PFSK-1 (cell line): ENCODE measurements around the gene ENTPD8.

Source experiments
- FOXP2 ChIP-seq: optimal IDR thresholded peaks from 2 replicates; pipeline ENCODE3; 2011; ENCODE audit warnings: borderline replicate concordance, control low read depth, inconsistent platforms; ENCODE audit not compliant: insufficient read depth; ENCODE audit errors: extremely low read length, extremely low read depth
- POLR2AphosphoS5 ChIP-seq: IDR thresholded peaks from 2 replicates; pipeline ENCODE4 v1.6.1; 2012; ENCODE audit warnings: low read depth, mild to moderate bottlenecking, control low read depth, low read length, moderate library complexity
- SIN3A ChIP-seq: IDR thresholded peaks from 2 replicates; pipeline ENCODE4 v1.6.1; 2012; ENCODE audit warnings: mild to moderate bottlenecking, low read length, moderate library complexity, borderline replicate concordance; ENCODE audit not compliant: insufficient read depth
- TAF1 ChIP-seq: IDR thresholded peaks from 2 replicates; pipeline ENCODE4 v1.6.1; 2012; ENCODE audit warnings: low read length, control low read depth, borderline replicate concordance; ENCODE audit not compliant: insufficient read depth
- TF ChIP-seq, protein P1 (sequence below), 2 experiments: IDR thresholded peaks; 2 replicates each; pipeline versions ENCODE4 v1.6.1 to v1.8.0; 2011 to 2012; ENCODE audit warnings: low read depth in 2 of 2, low read length in 2 of 2, control low read depth in 1 of 2, inconsistent platforms in 1 of 2, mild to moderate bottlenecking in 1 of 2, moderate library complexity in 1 of 2; ENCODE audit not compliant: insufficient read depth in 1 of 2

ENTPD8 gene

DNA sequence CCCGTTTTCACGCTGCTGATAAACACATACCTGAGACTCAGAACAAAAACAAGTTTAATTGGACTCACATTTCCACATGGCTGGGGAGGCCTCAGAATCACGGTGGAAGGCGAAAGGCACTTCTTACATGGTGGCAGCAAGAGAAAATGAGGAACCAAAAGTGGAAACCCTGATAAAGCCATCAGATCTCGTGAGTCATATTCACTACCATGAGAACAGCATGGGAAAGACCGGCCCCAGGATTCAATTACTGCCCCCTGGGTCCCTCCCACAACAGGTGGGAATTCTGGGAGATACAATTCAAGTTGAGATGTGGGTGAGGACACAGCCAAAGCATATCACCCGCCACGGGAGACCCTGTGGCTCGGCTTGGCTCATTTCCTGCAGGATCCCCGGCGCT, 38.4 kb downstream of the ENTPD8 start:
- TF ChIP-seq FOXP2 (no peak), SIN3A (no peak), POLR2AphosphoS5 (no peak), TAF1 (no peak)
- TF ChIP-seq, protein P1, sequence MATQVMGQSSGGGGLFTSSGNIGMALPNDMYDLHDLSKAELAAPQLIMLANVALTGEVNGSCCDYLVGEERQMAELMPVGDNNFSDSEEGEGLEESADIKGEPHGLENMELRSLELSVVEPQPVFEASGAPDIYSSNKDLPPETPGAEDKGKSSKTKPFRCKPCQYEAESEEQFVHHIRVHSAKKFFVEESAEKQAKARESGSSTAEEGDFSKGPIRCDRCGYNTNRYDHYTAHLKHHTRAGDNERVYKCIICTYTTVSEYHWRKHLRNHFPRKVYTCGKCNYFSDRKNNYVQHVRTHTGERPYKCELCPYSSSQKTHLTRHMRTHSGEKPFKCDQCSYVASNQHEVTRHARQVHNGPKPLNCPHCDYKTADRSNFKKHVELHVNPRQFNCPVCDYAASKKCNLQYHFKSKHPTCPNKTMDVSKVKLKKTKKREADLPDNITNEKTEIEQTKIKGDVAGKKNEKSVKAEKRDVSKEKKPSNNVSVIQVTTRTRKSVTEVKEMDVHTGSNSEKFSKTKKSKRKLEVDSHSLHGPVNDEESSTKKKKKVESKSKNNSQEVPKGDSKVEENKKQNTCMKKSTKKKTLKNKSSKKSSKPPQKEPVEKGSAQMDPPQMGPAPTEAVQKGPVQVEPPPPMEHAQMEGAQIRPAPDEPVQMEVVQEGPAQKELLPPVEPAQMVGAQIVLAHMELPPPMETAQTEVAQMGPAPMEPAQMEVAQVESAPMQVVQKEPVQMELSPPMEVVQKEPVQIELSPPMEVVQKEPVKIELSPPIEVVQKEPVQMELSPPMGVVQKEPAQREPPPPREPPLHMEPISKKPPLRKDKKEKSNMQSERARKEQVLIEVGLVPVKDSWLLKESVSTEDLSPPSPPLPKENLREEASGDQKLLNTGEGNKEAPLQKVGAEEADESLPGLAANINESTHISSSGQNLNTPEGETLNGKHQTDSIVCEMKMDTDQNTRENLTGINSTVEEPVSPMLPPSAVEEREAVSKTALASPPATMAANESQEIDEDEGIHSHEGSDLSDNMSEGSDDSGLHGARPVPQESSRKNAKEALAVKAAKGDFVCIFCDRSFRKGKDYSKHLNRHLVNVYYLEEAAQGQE (IDR thresholded peaks at IDR 0.05; ENCODE audit: insufficient read depth in 1 of 2, low read depth in 2 of 2, low read length in 2 of 2): no peak

DNA sequence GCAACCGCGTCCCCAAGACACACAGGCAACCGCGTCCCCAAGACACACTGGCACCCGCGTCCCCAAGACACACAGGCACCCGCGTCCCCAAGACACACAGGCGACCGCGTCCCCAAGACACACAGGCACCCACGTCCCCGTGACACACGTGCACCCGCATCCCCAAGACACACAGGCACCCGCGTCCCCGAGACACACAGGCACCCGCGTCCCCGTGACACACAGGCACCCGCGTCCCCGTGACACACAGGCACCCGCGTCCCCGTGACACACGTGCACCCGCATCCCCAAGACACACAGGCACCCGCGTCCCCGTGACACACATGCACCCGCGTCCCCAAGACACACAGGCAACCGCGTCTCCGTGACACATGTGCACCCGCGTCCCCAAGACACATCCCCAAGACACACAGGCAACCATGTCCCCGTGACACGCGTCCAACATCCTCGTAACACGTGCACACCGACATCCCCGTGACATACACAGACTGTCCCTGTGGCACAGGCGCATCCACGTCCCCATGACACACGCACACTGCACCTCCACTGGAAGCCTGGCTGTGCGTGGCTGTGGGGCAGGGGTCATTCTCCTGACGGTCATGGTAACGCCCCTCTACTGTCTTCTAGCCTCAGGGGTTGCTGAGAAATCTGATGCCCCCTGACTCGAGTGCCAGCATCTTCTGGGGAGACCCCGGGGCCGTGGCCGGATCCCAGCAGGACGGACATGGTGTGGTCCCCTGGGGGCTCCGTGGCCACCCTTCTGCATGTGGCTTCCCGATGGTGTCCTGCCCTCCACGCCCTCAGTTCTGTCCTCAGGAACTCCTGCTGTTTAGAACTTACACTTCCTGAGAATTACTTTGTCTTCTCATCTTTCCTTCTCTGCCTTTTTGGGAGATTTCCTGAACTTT, 42.3 kb downstream of the ENTPD8 start:
- TF ChIP-seq POLR2AphosphoS5 (no peak), SIN3A (no peak), TAF1 (no peak), FOXP2 (no peak)
- TF ChIP-seq, protein P1 (IDR thresholded peaks at IDR 0.05; ENCODE audit: insufficient read depth in 1 of 2, low read depth in 2 of 2, low read length in 2 of 2): no peak

DNA sequence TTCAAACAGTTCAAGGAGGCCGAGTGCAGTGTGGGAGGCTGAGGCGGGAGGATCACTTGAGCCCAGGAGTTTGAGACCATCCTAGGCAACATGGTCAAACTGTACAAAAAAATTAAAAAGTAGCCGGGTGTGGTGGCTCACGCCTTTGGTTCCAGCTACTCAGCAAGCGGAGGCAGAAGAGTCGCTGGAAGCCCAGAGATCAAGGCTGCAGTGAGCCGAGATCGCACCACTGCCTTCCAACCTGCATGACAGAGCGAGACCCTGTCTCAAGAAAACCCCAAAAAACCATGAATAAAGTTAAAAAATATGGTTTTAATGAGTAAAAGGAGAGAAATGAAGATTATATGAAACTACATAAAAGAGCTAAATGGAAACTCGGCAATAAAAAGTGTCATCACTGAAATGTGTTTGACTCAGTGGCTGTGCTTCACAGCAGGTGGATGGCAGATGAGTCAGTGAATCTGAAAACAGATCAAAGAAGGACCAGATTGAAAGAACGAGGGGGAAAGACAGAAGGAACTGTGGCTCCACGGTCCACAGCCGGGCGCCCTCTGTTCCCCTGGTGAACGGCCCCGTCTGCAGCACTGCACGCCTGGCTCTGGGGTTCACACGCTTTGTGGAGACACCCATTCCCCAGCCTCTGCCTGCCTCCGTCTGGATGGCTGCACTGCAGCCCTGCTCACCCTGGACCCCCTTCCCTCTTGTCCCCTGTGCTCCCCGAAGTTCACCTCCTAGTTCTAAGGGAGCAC, 43.3 kb downstream of the ENTPD8 start:
- TF ChIP-seq SIN3A (no peak), TAF1 (no peak), POLR2AphosphoS5 (no peak), FOXP2 (no peak)
- TF ChIP-seq, protein P1 (IDR thresholded peaks at IDR 0.05; ENCODE audit: insufficient read depth in 1 of 2, low read depth in 2 of 2, low read length in 2 of 2): no peak

DNA sequence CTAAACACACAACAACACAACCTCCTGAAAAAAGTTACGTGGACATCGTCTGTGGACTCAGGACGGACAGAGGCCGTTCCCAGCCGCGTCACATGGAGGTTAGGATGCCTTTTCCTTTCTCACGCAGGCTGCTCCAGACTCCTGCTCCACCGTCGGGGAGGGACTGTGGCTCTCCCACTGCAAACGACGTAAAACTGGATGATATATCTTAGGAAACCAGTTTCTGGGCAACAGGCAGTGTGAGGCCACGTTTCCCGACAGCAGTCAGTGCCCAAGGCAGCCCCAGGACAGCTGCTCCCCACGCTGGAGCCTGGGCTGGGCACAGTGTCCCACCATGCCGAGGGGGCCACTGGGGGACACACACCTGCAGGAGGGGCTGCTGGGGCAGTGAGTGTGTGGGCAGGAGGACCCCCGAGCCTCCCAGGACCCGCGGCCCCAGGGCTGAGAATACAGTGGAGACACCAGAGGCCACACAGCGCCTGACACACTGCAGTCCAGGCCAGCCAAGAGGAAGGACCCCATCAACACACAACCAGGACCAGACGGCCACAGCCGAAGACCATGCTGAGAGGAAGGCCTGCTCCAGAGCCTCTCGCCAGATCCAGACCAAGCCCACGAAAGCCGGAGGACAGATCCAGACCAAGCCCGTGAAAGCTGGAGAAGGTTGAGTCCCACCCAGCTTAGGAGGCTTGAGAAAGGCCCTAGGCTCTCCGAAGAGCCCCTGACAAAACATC, 44.4 kb downstream of the ENTPD8 start:
- no peak for TF ChIP-seq FOXP2

DNA sequence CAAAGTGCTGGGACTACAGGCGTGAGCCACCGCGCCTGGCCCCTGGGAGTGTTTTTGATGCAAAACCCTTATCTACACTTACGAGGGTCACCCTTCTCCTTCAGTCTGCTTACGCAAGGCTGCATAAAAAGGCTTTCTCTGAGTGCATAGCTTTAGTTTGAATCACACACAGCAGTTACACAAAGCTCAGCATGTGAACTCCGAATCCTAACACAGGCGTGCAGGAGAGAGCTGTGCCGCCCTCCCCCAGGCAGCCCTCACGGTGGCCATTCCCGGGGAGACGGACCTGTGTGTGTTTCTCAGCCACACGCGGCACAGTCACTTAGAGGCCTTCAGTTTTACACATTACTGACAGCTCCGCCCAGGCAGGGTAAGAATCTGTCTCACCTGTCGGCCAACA, 44.9 kb downstream of the ENTPD8 start:
- TF ChIP-seq FOXP2: no peak

DNA sequence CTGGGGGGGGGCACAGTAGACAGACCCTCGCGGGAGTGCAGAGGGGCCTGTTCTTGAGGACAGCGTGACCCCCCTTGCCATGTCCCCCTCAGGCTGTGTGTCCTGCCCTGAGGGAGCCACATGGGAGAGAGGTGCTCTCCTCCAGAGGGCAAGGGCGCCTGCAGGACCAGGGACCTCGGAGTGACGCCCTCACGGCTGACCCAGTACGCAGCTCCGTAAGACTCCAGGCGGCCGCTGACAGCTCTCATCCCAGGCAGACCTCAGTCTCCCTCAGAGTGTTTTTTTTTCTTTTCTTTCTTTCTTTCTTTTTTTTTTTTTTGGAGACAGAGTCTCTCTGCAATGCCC, 45.5 kb downstream of the ENTPD8 start:
- no peak for TF ChIP-seq SIN3A
- TF ChIP-seq, protein P1 (IDR thresholded peaks at IDR 0.05; ENCODE audit: insufficient read depth in 1 of 2, low read depth in 2 of 2, low read length in 2 of 2): no peak
- TF ChIP-seq POLR2AphosphoS5: no peak
- TF ChIP-seq FOXP2: no peak
- TF ChIP-seq TAF1: no peak
